CD4-positive, alpha-beta T cell treated with Interleukin-15 for 1 hour (primary cell): ENCODE measurements around the gene FXYD1.

Experiments
- DNase-seq: peaks from one replicate; pipeline ENCODE4 v3.0.0-alpha.2; 2020

The FXYD1 gene

GRCh38 chr19:35165200-35166058 is 26.8 kb downstream of the FXYD1 start:
- DNase-seq: no peak

GRCh38 chr19:35166100-35167063 is 27.8 kb downstream of the FXYD1 start:
- DNase-seq: no peak

- DNase-seq: no peak
Observed at GRCh38 chr19:35167251-35168119, 28.9 kb downstream of the FXYD1 start.

GRCh38 chr19:35168196-35168595 is 29.6 kb downstream of the FXYD1 start:
- no peak for DNase-seq

- DNase-seq: no peak
Observed at GRCh38 chr19:35169221-35169995, 30.8 kb downstream of the FXYD1 start.

- DNase-seq: no peak
Observed at GRCh38 chr19:35170359-35171061, 31.9 kb downstream of the FXYD1 start.

- no peak for DNase-seq
Observed at GRCh38 chr19:35171730-35172129, 33.1 kb downstream of the FXYD1 start.

GRCh38 chr19:35174226-35174625 is 35.6 kb downstream of the FXYD1 start:
- DNase-seq: no peak

- no peak for DNase-seq
Observed at GRCh38 chr19:35176181-35176570, 37.6 kb downstream of the FXYD1 start.

GRCh38 chr19:35177377-35178274 is 39.0 kb downstream of the FXYD1 start:
- no peak for DNase-seq

- no peak for DNase-seq
Observed at GRCh38 chr19:35178701-35179100, 40.1 kb downstream of the FXYD1 start.

GRCh38 chr19:35179830-35180229 is 41.2 kb downstream of the FXYD1 start:
- no peak for DNase-seq

GRCh38 chr19:35181387-35181786 is 42.8 kb downstream of the FXYD1 start:
- no peak for DNase-seq

GRCh38 chr19:35184267-35184666 is 45.6 kb downstream of the FXYD1 start:
- DNase-seq: no peak

GRCh38 chr19:35184884-35185283 is 46.3 kb downstream of the FXYD1 start:
- DNase-seq: no peak
